H1 (cell line): ENCODE data around the gene OR56A4. TPM values are rescaled to one million over a fixed set of nuclear protein-coding genes. Genes with fewer than 3 reads are reported as not detected.

Experiments used
- CTCF ChIA-PET: fragments of 300-600 bp; sonication (Branson Sonifier 250); formaldehyde crosslinking; loops from one replicate; lab custom pipeline; 2021; ENCODE audit not compliant: partially characterized antibody; lab: Charles Lee
- POLR2A ChIA-PET: fragments of 300-600 bp; sonication (Branson Sonifier 250); formaldehyde crosslinking; loops from one replicate; lab custom pipeline; 2021; ENCODE audit warnings: inconsistent platforms; ENCODE audit not compliant: partially characterized antibody; lab: Charles Lee
- DNase-seq, 2 experiments: peaks; one replicate each; pipeline versions ENCODE4 v3.0.0 to v3.0.0-alpha.2; 2010 to 2022; ENCODE audit warnings: low spot score in 2 of 2, low read depth in 1 of 2, mixed read lengths in 1 of 2
- FAIRE-seq: peaks from 2 replicates; lab custom pipeline; 2011; peaks lifted over from hg19 to GRCh38; lab: Jason Lieb, UNC
- H2AFZ ChIP-seq: 2 replicates; pipeline ENCODE4 v1.8.1; 2012; ENCODE audit warnings: low read length, inconsistent platforms
- H2AK5ac ChIP-seq: 2 replicates; pipeline ENCODE4 v1.6.1; 2013; ENCODE audit warnings: low read depth, low read length
- H2BK120ac ChIP-seq: replicated peaks from 2 replicates; pipeline ENCODE3; 2013; ENCODE audit warnings: low read depth, low read length, inconsistent platforms
- H2BK12ac ChIP-seq: 2 replicates; pipeline ENCODE4 v1.6.1; 2013; ENCODE audit warnings: low read depth, low read length
- H2BK15ac ChIP-seq: 2 replicates; pipeline ENCODE4 v1.6.1; 2013; ENCODE audit warnings: low read length
- H2BK20ac ChIP-seq: 2 replicates; pipeline ENCODE4 v1.6.1; 2013; ENCODE audit warnings: low read length
- H2BK5ac ChIP-seq: 2 replicates; pipeline ENCODE4 v1.6.1; 2013; ENCODE audit warnings: low read depth, low read length
- H3K14ac ChIP-seq: 2 replicates; pipeline ENCODE4 v1.6.1; 2013; ENCODE audit warnings: inconsistent platforms; ENCODE audit not compliant: insufficient read length
- H3K18ac ChIP-seq: 2 replicates; pipeline ENCODE4 v1.6.1; 2013; ENCODE audit warnings: low read length; ENCODE audit errors: extremely low read depth
- H3K23ac ChIP-seq: 2 replicates; pipeline ENCODE4 v1.6.1; 2013; ENCODE audit warnings: inconsistent platforms; ENCODE audit not compliant: insufficient read length
- H3K23me2 ChIP-seq: 2 replicates; pipeline ENCODE4 v1.6.1; 2013; ENCODE audit warnings: low read depth, low read length
- H3K27ac ChIP-seq: 2 replicates; pipeline ENCODE4 v1.6.1; 2011; ENCODE audit warnings: low read depth, low read length, inconsistent platforms
- H3K27me3 ChIP-seq, 4 experiments: replicated peaks in 1 of 4; 1 replicate in 1 of 4; 2 replicates in 3 of 4; pipeline versions ENCODE4 v1.6.1 to v1.8.1; 2011 to 2013; ENCODE audit warnings: low read length in 3 of 4, mild to moderate bottlenecking in 3 of 4, inconsistent platforms in 2 of 4, mixed read lengths in 2 of 4, moderate library complexity in 1 of 4; ENCODE audit not compliant: control insufficient read depth in 3 of 4, insufficient read depth in 3 of 4; ENCODE audit errors: extremely low read depth in 1 of 4
- H3K36me3 ChIP-seq, 4 experiments: 2 replicates each; pipeline versions ENCODE4 v1.6.1 to v1.8.1; 2011 to 2013; ENCODE audit warnings: mild to moderate bottlenecking in 4 of 4, low read length in 3 of 4, moderate library complexity in 2 of 4, control low read depth in 1 of 4, inconsistent platforms in 1 of 4; ENCODE audit not compliant: insufficient read depth in 4 of 4, control insufficient read depth in 2 of 4
- H3K4ac ChIP-seq: replicated peaks from 2 replicates; pipeline ENCODE3; 2013; ENCODE audit warnings: low read length, low read depth, mixed read lengths, inconsistent platforms; ENCODE audit not compliant: insufficient read length
- H3K4me1 ChIP-seq, 4 experiments: replicated peaks in 1 of 4; 1 replicate in 1 of 4; 2 replicates in 3 of 4; pipeline versions ENCODE4 v1.6.1 to v1.8.1; 2011 to 2013; ENCODE audit warnings: low read length in 3 of 4, inconsistent platforms in 2 of 4, mixed read lengths in 1 of 4; ENCODE audit not compliant: insufficient read depth in 4 of 4, control insufficient read depth in 3 of 4
- H3K4me2 ChIP-seq, 2 experiments: 2 replicates each; pipeline versions ENCODE4 v1.6.1 to v1.8.1; 2011 to 2013; ENCODE audit warnings: low read depth in 2 of 2, low read length in 2 of 2, control low read depth in 1 of 2, inconsistent platforms in 1 of 2, mild to moderate bottlenecking in 1 of 2; ENCODE audit not compliant: insufficient read depth in 1 of 2
- H3K4me3 ChIP-seq, 4 experiments: fragments of 200-600, 300-600 bp in 1 of 4; sonication (generic), shearing (Covaris generic), sonication (Bioruptor Twin) in 1 of 4; 2 replicates each; pipeline versions ENCODE4 v1.5.1 to v1.8.1; 2011 to 2016; ENCODE audit warnings: low read length in 4 of 4, low read depth in 3 of 4, control low read depth in 2 of 4, inconsistent platforms in 2 of 4, mild to moderate bottlenecking in 2 of 4, mixed read lengths in 1 of 4, moderate library complexity in 1 of 4; ENCODE audit not compliant: insufficient read depth in 2 of 4; ENCODE audit errors: extremely low read depth in 1 of 4
- H3K56ac ChIP-seq: replicated peaks from 2 replicates; pipeline ENCODE3; 2013; ENCODE audit warnings: low read depth, mild to moderate bottlenecking, mixed read lengths, low read length, inconsistent platforms; ENCODE audit not compliant: insufficient read length
- H3K79me1 ChIP-seq: 2 replicates; pipeline ENCODE4 v1.6.1; 2013; ENCODE audit warnings: low read depth, low read length, control low read depth
- H3K79me2 ChIP-seq, 2 experiments: 2 replicates each; pipeline versions ENCODE4 v1.6.1 to v1.8.1; 2012 to 2013; ENCODE audit warnings: low read length in 2 of 2, mild to moderate bottlenecking in 2 of 2, inconsistent platforms in 1 of 2; ENCODE audit not compliant: insufficient read depth in 2 of 2, control insufficient read depth in 1 of 2
- H3K9ac ChIP-seq, 4 experiments: replicated peaks in 1 of 4; 1 replicate in 1 of 4; 2 replicates in 3 of 4; pipeline versions ENCODE4 v1.6.1 to v1.8.1; 2011 to 2013; ENCODE audit warnings: low read depth in 3 of 4, low read length in 3 of 4, control low read depth in 2 of 4, mild to moderate bottlenecking in 2 of 4, moderate library complexity in 2 of 4, inconsistent platforms in 1 of 4; ENCODE audit errors: extremely low read depth in 1 of 4
- H3K9me3 ChIP-seq, 2 experiments: 2 replicates each; pipeline versions ENCODE4 v1.6.1 to v1.8.1; 2012 to 2013; ENCODE audit warnings: mild to moderate bottlenecking in 2 of 2, moderate library complexity in 2 of 2, control low read depth in 1 of 2, inconsistent platforms in 1 of 2, low read depth in 1 of 2, low read length in 1 of 2, mixed read lengths in 1 of 2; ENCODE audit not compliant: insufficient read depth in 2 of 2
- H4K20me1 ChIP-seq, 2 experiments: replicated peaks in 1 of 2; 2 replicates each; pipeline versions ENCODE3 to v1.8.1; 2011 to 2013; ENCODE audit warnings: inconsistent platforms in 2 of 2, low read length in 2 of 2, mild to moderate bottlenecking in 1 of 2; ENCODE audit not compliant: insufficient read depth in 2 of 2, control insufficient read depth in 1 of 2
- H4K5ac ChIP-seq: 2 replicates; pipeline ENCODE4 v1.6.1; 2013; ENCODE audit warnings: low read length, low read depth, mixed read lengths, inconsistent platforms; ENCODE audit not compliant: insufficient read length
- H4K8ac ChIP-seq: 2 replicates; pipeline ENCODE4 v1.8.0; 2013; ENCODE audit warnings: mild to moderate bottlenecking, moderate library complexity, low read length, inconsistent platforms; ENCODE audit not compliant: insufficient read depth; ENCODE audit errors: extremely low read depth
- H4K91ac ChIP-seq: replicated peaks from 2 replicates; pipeline ENCODE3; 2013; ENCODE audit warnings: low read length, mixed read lengths, inconsistent platforms; ENCODE audit not compliant: insufficient read length
- BCL11A ChIP-seq, 2 experiments: IDR thresholded peaks; one replicate each; pipeline ENCODE4 v1.6.1; 2011; ENCODE audit warnings: low read depth in 2 of 2, low read length in 2 of 2, mild to moderate bottlenecking in 2 of 2
- CBX5 ChIP-seq: fragments of 300-800, 300-1000 bp; sonication (generic); IDR thresholded peaks from 2 replicates; pipeline ENCODE4 v1.7.1; 2016; ENCODE audit warnings: antibody characterized with exemption, low read length, low read depth
- CHD1 ChIP-seq: IDR thresholded peaks from 2 replicates; pipeline ENCODE4 v1.6.1; 2012; ENCODE audit warnings: low read depth, low read length, improper control_type of control experiment
- CREB1 ChIP-seq: IDR thresholded peaks from 2 replicates; pipeline ENCODE4 v1.6.1; 2012; ENCODE audit warnings: inconsistent platforms
- HDAC6 ChIP-seq: IDR thresholded peaks from one replicate; pipeline ENCODE4 v1.7.1; 2012; ENCODE audit warnings: low read depth, mild to moderate bottlenecking, inconsistent platforms, low read length, moderate library complexity
- SIRT6 ChIP-seq: IDR thresholded peaks from one replicate; pipeline ENCODE4 v1.7.1; 2012; ENCODE audit warnings: low read length, inconsistent platforms
- SUZ12 ChIP-seq: fragments of 200-600 bp; sonication (generic); IDR thresholded peaks from 2 replicates; pipeline ENCODE4 v1.6.1; 2012; ENCODE audit warnings: mild to moderate bottlenecking, inconsistent platforms, low read length, moderate library complexity, mixed read lengths
- TBP ChIP-seq: IDR thresholded peaks from 2 replicates; pipeline ENCODE4 v1.6.1; 2011; ENCODE audit warnings: low read depth, low read length, improper control_type of control experiment
- polyA plus RNA-seq, 7 experiments: library from polyadenylated mRNA; depleted of rRNA in 3 of 7; stranded (reverse) in 5 of 7; unstranded in 2 of 7; fragments of >200 nt in 5 of 7; fragments of 200-250 nt in 2 of 7; gene quantifications; 1 replicate in 5 of 7; 2 replicates in 1 of 7; 4 replicates in 1 of 7; pipeline versions ENCODE4 v1.2.1 to v1.2.3, GENCODE V29; 2011 to 2013; ENCODE audit warnings: missing spikeins in 2 of 7, mixed read lengths in 2 of 7
- total RNA-seq: library from RNA; stranded (reverse); fragmentation: NEBNext Ultra II Directional; extraction: Animal tissue kit (Norgen Biotek cat#: 25700); gene quantifications from 2 replicates; pipeline ENCODE4 v1.2.1, GENCODE V29; 2021

The OR56A4 gene
- total and polyA plus RNA-seq, 2 of the 8 experiments (the other 6 are each of a cell fraction or from before 2014, with no cell fraction given) = 0.15 TPM; not detected in 1

GRCh38 chr11:6055569-6055968 lies 48.8 kb upstream of the OR56A4 start:
- no peak overlapping the region for H3K23ac ChIP-seq
- no peak overlapping the region for H4K91ac ChIP-seq
- H3K14ac ChIP-seq = no peak overlapping the region
- no peak overlapping the region for H2BK20ac ChIP-seq
- H3K27ac ChIP-seq = no peak overlapping the region
- H3K4ac ChIP-seq = no peak overlapping the region
- H2BK15ac ChIP-seq = no peak overlapping the region
- no peak overlapping the region for H2BK12ac ChIP-seq
- H3K79me1 ChIP-seq = no peaks in the 10 kb centered on the region
- H3K9me3 ChIP-seq = no peaks in the 10 kb centered on the region
- H4K5ac ChIP-seq = no peak overlapping the region
- H2AFZ ChIP-seq = no peak overlapping the region
- FAIRE-seq (no peak), DNase-seq (no peak)
- H2BK120ac ChIP-seq = no peak overlapping the region
- H3K79me2 ChIP-seq = no peaks in the 10 kb centered on the region
- no peak overlapping the region for H3K4me3 ChIP-seq
- H3K56ac ChIP-seq = no peak overlapping the region
- ChIA-PET CTCF (interaction anchor here (1.0 to 1.3 kb wide), 2 partner anchors 196 to 307 kb away, joined by 3 to 4 read pairs; no protein-coding TSS in a partner anchor), POLR2A (no interaction called here)
- no peak overlapping the region for H3K4me2 ChIP-seq
- no peaks in the 10 kb centered on the region for H3K23me2 ChIP-seq
- peaks cover 0 to 3% (median 0%) of the 10 kb centered on the region in 4 experiments; a peak in 1 of 7 replicates for H3K4me1 ChIP-seq
- no peaks in the 10 kb centered on the region for H3K27me3 ChIP-seq
- H2AK5ac ChIP-seq = no peak overlapping the region
- H4K8ac ChIP-seq = no peak overlapping the region
- no peak overlapping the region for H3K9ac ChIP-seq
- H4K20me1 ChIP-seq = no peaks in the 10 kb centered on the region
- no peak overlapping the region for H3K18ac ChIP-seq
- H3K36me3 ChIP-seq = no peaks in the 10 kb centered on the region
- no peak overlapping the region for H2BK5ac ChIP-seq
- TF ChIP-seq SIRT6 (no peak), SUZ12 (no peak), CBX5 (no peak), CREB1 (no peak), BCL11A (IDR thresholded peaks at IDR 0.05; ENCODE audit: low read depth in 2 of 2, low read length in 2 of 2) (no peak), TBP (no peak), HDAC6 (no peak), CHD1 (no peak)
